Tibial nerve (tissue), 4 donors: Measurements from ENCODE around the gene MOCOS.

Experiments used
- EP300 ChIP-seq, 2 donors: sonication (generic); formaldehyde crosslinking; IDR thresholded peaks; one replicate each; pipeline ENCODE4 v1.6.1; 2017; ENCODE audit warnings: antibody characterized with exemption in 2 of 2, mild to moderate bottlenecking in 1 of 2
- TF ChIP-seq, protein P1 (sequence below), 5 experiments: fragments of 200-600 bp in 3 of 5; fragments of 450-650 bp in 2 of 5; sonication (generic) in 3 of 5; IDR thresholded peaks; one replicate each; pipeline ENCODE4 v1.5.1; 2016 to 2019; ENCODE audit warnings: antibody characterized with exemption in 5 of 5, mild to moderate bottlenecking in 3 of 5, moderate library complexity in 2 of 5

DNA sequence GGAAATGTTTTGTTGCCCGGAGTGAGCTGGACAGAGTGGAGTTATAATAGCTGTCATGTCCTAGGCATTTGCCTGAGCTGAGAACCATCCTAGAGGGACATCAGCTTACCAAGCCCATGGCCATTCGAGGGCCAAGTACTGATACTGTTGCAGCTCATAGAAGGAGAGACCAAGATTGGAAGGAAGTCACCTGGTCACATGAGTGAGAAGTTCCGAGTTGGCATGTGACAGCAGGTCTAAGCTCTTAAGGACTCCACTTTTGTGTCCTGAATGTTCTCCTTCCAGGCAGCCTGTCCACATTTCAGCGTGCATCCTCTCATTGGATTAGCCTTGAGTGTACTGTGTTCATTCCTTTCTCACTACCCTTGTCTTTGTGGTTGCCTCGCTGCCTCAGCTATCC, 114.6 kb downstream of the MOCOS start:
- TF ChIP-seq, protein P1, sequence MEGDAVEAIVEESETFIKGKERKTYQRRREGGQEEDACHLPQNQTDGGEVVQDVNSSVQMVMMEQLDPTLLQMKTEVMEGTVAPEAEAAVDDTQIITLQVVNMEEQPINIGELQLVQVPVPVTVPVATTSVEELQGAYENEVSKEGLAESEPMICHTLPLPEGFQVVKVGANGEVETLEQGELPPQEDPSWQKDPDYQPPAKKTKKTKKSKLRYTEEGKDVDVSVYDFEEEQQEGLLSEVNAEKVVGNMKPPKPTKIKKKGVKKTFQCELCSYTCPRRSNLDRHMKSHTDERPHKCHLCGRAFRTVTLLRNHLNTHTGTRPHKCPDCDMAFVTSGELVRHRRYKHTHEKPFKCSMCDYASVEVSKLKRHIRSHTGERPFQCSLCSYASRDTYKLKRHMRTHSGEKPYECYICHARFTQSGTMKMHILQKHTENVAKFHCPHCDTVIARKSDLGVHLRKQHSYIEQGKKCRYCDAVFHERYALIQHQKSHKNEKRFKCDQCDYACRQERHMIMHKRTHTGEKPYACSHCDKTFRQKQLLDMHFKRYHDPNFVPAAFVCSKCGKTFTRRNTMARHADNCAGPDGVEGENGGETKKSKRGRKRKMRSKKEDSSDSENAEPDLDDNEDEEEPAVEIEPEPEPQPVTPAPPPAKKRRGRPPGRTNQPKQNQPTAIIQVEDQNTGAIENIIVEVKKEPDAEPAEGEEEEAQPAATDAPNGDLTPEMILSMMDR (IDR thresholded peaks at IDR 0.05), result no peak
- no peak for TF ChIP-seq EP300 (IDR thresholded peaks at IDR 0.05)
